H4 (cell line): ENCODE results near the gene KRTAP9-7. TPM values are rescaled to one million over a fixed set of nuclear protein-coding genes. Genes with fewer than 3 reads are reported as not detected.

Experiments used
- DNase-seq: peaks from one replicate; pipeline ENCODE4 v3.0.0-alpha.2; 2015; ENCODE audit warnings: low spot score
- total RNA-seq: library from RNA; depleted of rRNA; stranded (reverse); fragments of >200 nt; shearing (Covaris generic); gene quantifications from 2 replicates; pipeline ENCODE4 v1.2.3, GENCODE V29; 2014; rRNA removed

Gene KRTAP9-7
- total RNA-seq, 1 experiment from 2014 or later: not detected

GRCh38 chr17:41322094-41322902 is 46.8 kb downstream of the KRTAP9-7 start:
- DNase-seq: peak; percentile 45

- no peak for DNase-seq
These were observed 47.7 kb downstream of the KRTAP9-7 start for GRCh38 chr17:41322903-41323895.

GRCh38 chr17:41324180-41325075 is 48.9 kb downstream of the KRTAP9-7 start:
- peak; percentile 33 for DNase-seq

GRCh38 chr17:41325126-41325525 is 49.6 kb downstream of the KRTAP9-7 start:
- DNase-seq: no peak

GRCh38 chr17:41325611-41326010 is 50.1 kb downstream of the KRTAP9-7 start:
- DNase-seq: no peak

Other genes starting within 250 kb of the KRTAP9-7 start
- 0.27 TPM in 1 of 2 replicates, not detected in the other for gene KRTAP1-5, start 248.5 kb upstream of the KRTAP9-7 start, total RNA-seq
- not detected in 2 replicates for gene KRTAP1-4, start 245.5 kb upstream of the KRTAP9-7 start, total RNA-seq
- not detected in 2 replicates for gene KRTAP1-3, start 240.8 kb upstream of the KRTAP9-7 start, total RNA-seq
- not detected in 2 replicates for gene KRTAP1-1, start 234.2 kb upstream of the KRTAP9-7 start, total RNA-seq
- not detected in 2 replicates for gene KRTAP2-1, start 228.4 kb upstream of the KRTAP9-7 start, total RNA-seq
- gene KRTAP2-2, start 220.5 kb upstream of the KRTAP9-7 start, total RNA-seq: not detected in 2 replicates
- 0.21 TPM in 1 of 2 replicates, not detected in the other for gene KRTAP2-3, start 215.6 kb upstream of the KRTAP9-7 start, total RNA-seq
- not detected in 2 replicates for gene KRTAP2-4, start 209.8 kb upstream of the KRTAP9-7 start, total RNA-seq
- not detected in 2 replicates for gene KRTAP4-7, start 191.5 kb upstream of the KRTAP9-7 start, total RNA-seq
- not detected in 2 replicates for gene KRTAP4-8, start 177.6 kb upstream of the KRTAP9-7 start, total RNA-seq
- gene KRTAP4-16, start 173.5 kb upstream of the KRTAP9-7 start, total RNA-seq: not detected in 2 replicates
- gene KRTAP4-9, start 170.3 kb upstream of the KRTAP9-7 start, total RNA-seq: not detected in 2 replicates
- gene KRTAP4-11, start 157.3 kb upstream of the KRTAP9-7 start, total RNA-seq: not detected in 2 replicates
- not detected in 2 replicates for gene KRTAP4-12, start 151.5 kb upstream of the KRTAP9-7 start, total RNA-seq
- gene KRTAP4-6, start 135.2 kb upstream of the KRTAP9-7 start, total RNA-seq: not detected in 2 replicates
- gene KRTAP4-5, start 125.9 kb upstream of the KRTAP9-7 start, total RNA-seq: not detected in 2 replicates
- gene KRTAP4-4, start 115.0 kb upstream of the KRTAP9-7 start, total RNA-seq: not detected in 2 replicates
- not detected in 2 replicates for gene KRTAP4-3, start 107.5 kb upstream of the KRTAP9-7 start, total RNA-seq
- not detected in 2 replicates for gene KRTAP4-2, start 97.5 kb upstream of the KRTAP9-7 start, total RNA-seq
- not detected in 2 replicates for gene KRTAP4-1, start 90.8 kb upstream of the KRTAP9-7 start, total RNA-seq
- gene KRTAP9-1, start 85.8 kb upstream of the KRTAP9-7 start, total RNA-seq: not detected in 2 replicates
- gene KRTAP9-2, start 49.0 kb upstream of the KRTAP9-7 start, total RNA-seq: not detected in 2 replicates
- not detected in 2 replicates for gene KRTAP9-3, start 43.2 kb upstream of the KRTAP9-7 start, total RNA-seq
- gene KRTAP9-8, start 37.7 kb upstream of the KRTAP9-7 start, total RNA-seq: not detected in 2 replicates
- not detected in 2 replicates for gene KRTAP9-4, start 26.0 kb upstream of the KRTAP9-7 start, total RNA-seq
- not detected in 2 replicates for gene KRTAP9-9, start 20.3 kb upstream of the KRTAP9-7 start, total RNA-seq
- not detected in 2 replicates for gene KRTAP9-6, start 10.3 kb upstream of the KRTAP9-7 start, total RNA-seq
- gene KRTAP29-1, start 27.2 kb downstream of the KRTAP9-7 start, total RNA-seq: not detected in 2 replicates
- not detected in 2 replicates for gene KRTAP16-1, start 33.6 kb downstream of the KRTAP9-7 start, total RNA-seq
- gene KRTAP17-1, start 40.0 kb downstream of the KRTAP9-7 start, total RNA-seq: not detected in 2 replicates
- gene KRT33A, start 75.1 kb downstream of the KRTAP9-7 start, total RNA-seq: not detected in 2 replicates
- not detected in 2 replicates for gene KRT33B, start 94.1 kb downstream of the KRTAP9-7 start, total RNA-seq
- gene KRT34, start 106.6 kb downstream of the KRTAP9-7 start, total RNA-seq: 0.12 and 0.21 TPM in 2 replicates
- gene KRT31, start 121.9 kb downstream of the KRTAP9-7 start, total RNA-seq: not detected in 2 replicates
- gene KRT37, start 148.9 kb downstream of the KRTAP9-7 start, total RNA-seq: not detected in 2 replicates
- gene KRT38, start 165.3 kb downstream of the KRTAP9-7 start, total RNA-seq: not detected in 2 replicates
- gene KRT32, start 191.7 kb downstream of the KRTAP9-7 start, total RNA-seq: not detected in 2 replicates
- not detected in 2 replicates for gene KRT35, start 205.5 kb downstream of the KRTAP9-7 start, total RNA-seq
- gene KRT36, start 214.2 kb downstream of the KRTAP9-7 start, total RNA-seq: not detected in 2 replicates
- not detected in 2 replicates for gene KRT13, start 229.9 kb downstream of the KRTAP9-7 start, total RNA-seq
- 0.35 and 1.5 TPM in 2 replicates for gene KRT15, start 243.2 kb downstream of the KRTAP9-7 start, total RNA-seq